Measurements from ENCODE around the gene ABCA8.
"Not testable (repeated sequence)": the region's sequence is repeated elsewhere in the genome, so short reads cannot be mapped to it uniquely, and the experiment has no call there.

Gene ABCA8

GRCh38 chr17:68953340-68953997 lies 1.7 kb downstream of the ABCA8 start:
- no peak for DNase-seq (ENCODE audit: extremely low read depth, low read depth)
- TF ChIP-seq CTCF (IDR thresholded peaks at IDR 0.05; ENCODE audit: low read depth, low read length, missing control alignments), result no peak
- H3K4me3 ChIP-seq (replicated peaks; ENCODE audit: low read depth, low read length), result no peak overlapping the region

- DNase-seq (ENCODE audit: extremely low read depth, low read depth), result no peak
These were observed 4.5 kb downstream of the ABCA8 start for GRCh38 chr17:68950725-68951124.

GRCh38 chr17:68947868-68948267 lies 7.3 kb downstream of the ABCA8 start:
- H3K4me3 ChIP-seq (replicated peaks; ENCODE audit: low read depth, low read length); DNase-seq (ENCODE audit: extremely low read depth, low read depth): not testable (repeated sequence)

More at GRCh38 chr17:68950725-68951124, 4.5 kb downstream of the ABCA8 start:
- H3K4me3 ChIP-seq (replicated peaks; ENCODE audit: low read depth, low read length), result no peak overlapping the region
- TF ChIP-seq CTCF (IDR thresholded peaks at IDR 0.05; ENCODE audit: low read depth, low read length, missing control alignments), result no peak

GRCh38 chr17:68944435-68945035 lies 10.7 kb downstream of the ABCA8 start:
- no peak for DNase-seq (ENCODE audit: extremely low read depth, low read depth)
- no peak for TF ChIP-seq CTCF (IDR thresholded peaks at IDR 0.05; ENCODE audit: low read depth, low read length, missing control alignments)
- no peak overlapping the region for H3K4me3 ChIP-seq (replicated peaks; ENCODE audit: low read depth, low read length)

- H3K4me3 ChIP-seq (replicated peaks; ENCODE audit: low read depth, low read length); DNase-seq (ENCODE audit: extremely low read depth, low read depth): not testable (repeated sequence)
These were observed 11.4 kb downstream of the ABCA8 start for GRCh38 chr17:68943812-68944182.

GRCh38 chr17:68943123-68943811 lies 11.9 kb downstream of the ABCA8 start:
- no peak for TF ChIP-seq CTCF (IDR thresholded peaks at IDR 0.05; ENCODE audit: low read depth, low read length, missing control alignments)
- DNase-seq (ENCODE audit: extremely low read depth, low read depth), result no peak
- no peak overlapping the region for H3K4me3 ChIP-seq (replicated peaks; ENCODE audit: low read depth, low read length)

GRCh38 chr17:68942389-68942788 lies 12.8 kb downstream of the ABCA8 start:
- DNase-seq (ENCODE audit: extremely low read depth, low read depth), result no peak
- no peak overlapping the region for H3K4me3 ChIP-seq (replicated peaks; ENCODE audit: low read depth, low read length)
- no peak for TF ChIP-seq CTCF (IDR thresholded peaks at IDR 0.05; ENCODE audit: low read depth, low read length, missing control alignments)
